ENCODE results near the gene NQO1.

Gene NQO1

DNA sequence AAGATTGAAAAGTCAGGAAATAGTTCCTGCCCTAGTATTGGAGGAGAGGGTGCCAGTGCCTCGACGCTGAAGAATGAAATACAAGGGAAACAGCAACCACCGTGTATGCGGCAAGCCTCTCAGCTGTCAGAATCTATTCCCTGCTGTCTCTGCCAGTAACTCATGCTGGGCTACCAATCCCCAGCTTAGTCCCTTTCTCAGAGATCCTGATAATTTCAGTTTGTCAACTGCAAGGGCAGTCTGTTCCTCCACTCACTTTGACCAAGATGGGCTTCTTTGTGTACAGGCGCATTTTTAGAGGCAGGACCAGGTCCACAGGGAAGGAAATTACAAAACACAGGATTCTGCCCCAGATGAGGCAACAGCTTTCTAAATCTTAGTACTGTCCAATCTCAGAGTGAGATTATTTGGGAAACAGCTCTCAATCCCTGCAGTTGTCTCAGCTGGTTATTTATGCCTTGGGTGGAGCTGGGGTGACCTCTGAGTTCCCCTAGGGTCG lies 1.3 kb downstream of the NQO1 start:
- Histone ChIP-seq H3K27ac (no peak overlapping the region), H3K36me3 (ENCODE audit: control insufficient read depth, insufficient read depth, low read length) (no peaks in the 10 kb centered on the region), H3K9ac (no peak overlapping the region)

DNA sequence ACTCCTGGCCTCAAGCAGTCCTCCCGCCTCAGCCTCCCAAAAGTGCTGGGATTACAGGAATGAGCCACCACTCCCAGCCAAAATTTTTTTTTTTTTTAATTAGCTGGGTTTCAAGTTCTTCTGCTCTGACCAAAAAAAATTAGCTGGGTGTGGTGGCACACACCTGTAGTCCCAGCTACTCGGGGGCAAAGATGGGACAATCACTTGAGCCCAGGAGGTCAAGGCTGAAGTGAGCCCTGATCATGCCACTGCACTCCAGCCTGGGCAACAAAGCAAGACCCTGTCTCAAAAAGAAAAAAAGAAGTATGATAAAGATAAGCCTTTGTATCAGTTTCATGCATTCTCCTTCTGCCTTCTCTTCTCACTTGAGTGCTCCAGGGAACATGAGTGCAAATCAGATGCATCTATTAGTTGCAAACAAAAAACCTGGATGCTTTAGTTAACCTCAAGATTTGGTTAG lies 1.9 kb downstream of the NQO1 start:
- Histone ChIP-seq H3K4me3 (ENCODE audit: low read depth, low read length) (no peak overlapping the region), H3K9ac (no peak overlapping the region), H3K4me1 (peaks cover 6% of the 10 kb centered on the region), H3K27ac (no peak overlapping the region), H2AFZ (no peak overlapping the region), H3K4me2 (ENCODE audit: low read length) (no peak overlapping the region), H3K27me3 (ENCODE audit: control insufficient read depth, insufficient read depth, low read length) (no peaks in the 10 kb centered on the region), H3K79me2 (no peaks in the 10 kb centered on the region), H3K9me3 (ENCODE audit: control insufficient read depth, low read length) (no peaks in the 10 kb centered on the region), H3K36me3 (ENCODE audit: control insufficient read depth, insufficient read depth, low read length) (no peaks in the 10 kb centered on the region)
- TF ChIP-seq, protein P1, sequence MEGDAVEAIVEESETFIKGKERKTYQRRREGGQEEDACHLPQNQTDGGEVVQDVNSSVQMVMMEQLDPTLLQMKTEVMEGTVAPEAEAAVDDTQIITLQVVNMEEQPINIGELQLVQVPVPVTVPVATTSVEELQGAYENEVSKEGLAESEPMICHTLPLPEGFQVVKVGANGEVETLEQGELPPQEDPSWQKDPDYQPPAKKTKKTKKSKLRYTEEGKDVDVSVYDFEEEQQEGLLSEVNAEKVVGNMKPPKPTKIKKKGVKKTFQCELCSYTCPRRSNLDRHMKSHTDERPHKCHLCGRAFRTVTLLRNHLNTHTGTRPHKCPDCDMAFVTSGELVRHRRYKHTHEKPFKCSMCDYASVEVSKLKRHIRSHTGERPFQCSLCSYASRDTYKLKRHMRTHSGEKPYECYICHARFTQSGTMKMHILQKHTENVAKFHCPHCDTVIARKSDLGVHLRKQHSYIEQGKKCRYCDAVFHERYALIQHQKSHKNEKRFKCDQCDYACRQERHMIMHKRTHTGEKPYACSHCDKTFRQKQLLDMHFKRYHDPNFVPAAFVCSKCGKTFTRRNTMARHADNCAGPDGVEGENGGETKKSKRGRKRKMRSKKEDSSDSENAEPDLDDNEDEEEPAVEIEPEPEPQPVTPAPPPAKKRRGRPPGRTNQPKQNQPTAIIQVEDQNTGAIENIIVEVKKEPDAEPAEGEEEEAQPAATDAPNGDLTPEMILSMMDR (IDR thresholded peaks at IDR 0.05): no peak

More for the DNA sequence above, 1.3 kb downstream of the NQO1 start:
- no peak overlapping the region for H2AFZ ChIP-seq
- H3K4me3 ChIP-seq (ENCODE audit: low read depth, low read length): no peak overlapping the region
- no peaks in the 10 kb centered on the region for H3K9me3 ChIP-seq (ENCODE audit: control insufficient read depth, low read length)
- no peaks in the 10 kb centered on the region for H3K79me2 ChIP-seq
- TF ChIP-seq, protein P1 (IDR thresholded peaks at IDR 0.05): no peak
- no peaks in the 10 kb centered on the region for H3K27me3 ChIP-seq (ENCODE audit: control insufficient read depth, insufficient read depth, low read length)
- H3K4me2 ChIP-seq (ENCODE audit: low read length): no peak overlapping the region
- H3K4me1 ChIP-seq: peaks cover 6% of the 10 kb centered on the region

DNA sequence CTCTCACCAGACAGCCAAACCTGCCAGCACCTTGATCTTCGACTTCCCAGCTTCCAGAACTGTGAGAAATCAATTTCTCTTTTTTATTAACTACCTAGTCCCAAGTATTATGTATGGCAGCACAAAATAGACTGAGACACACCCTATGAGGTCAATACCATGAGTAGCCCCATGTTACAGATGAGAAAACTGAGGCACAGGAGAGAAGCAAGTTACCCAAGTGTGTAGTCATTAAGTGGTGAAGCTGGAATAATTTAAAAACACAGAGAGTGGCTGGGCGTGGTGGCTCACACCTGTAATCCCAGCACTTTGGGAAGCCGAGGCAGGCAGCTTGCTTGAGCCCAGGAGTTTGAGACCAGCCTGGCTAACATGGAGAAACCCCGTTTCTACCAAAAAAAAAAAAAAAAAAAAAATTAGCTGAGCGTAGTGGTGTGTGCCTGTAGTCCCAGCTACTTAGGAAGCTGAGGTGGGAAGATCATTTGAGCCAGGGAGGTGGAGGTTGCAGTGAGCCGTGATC lies 4.9 kb downstream of the NQO1 start:
- Histone ChIP-seq H3K9me3 (ENCODE audit: control insufficient read depth, low read length) (no peaks in the 10 kb centered on the region), H3K27me3 (ENCODE audit: control insufficient read depth, insufficient read depth, low read length) (no peaks in the 10 kb centered on the region), H3K79me2 (no peaks in the 10 kb centered on the region), H3K4me3 (ENCODE audit: low read depth, low read length) (no peak overlapping the region), H3K4me1 (no peaks in the 10 kb centered on the region), H2AFZ (no peak overlapping the region), H3K36me3 (ENCODE audit: control insufficient read depth, insufficient read depth, low read length) (no peaks in the 10 kb centered on the region), H3K4me2 (ENCODE audit: low read length) (no peak overlapping the region), H3K9ac (no peak overlapping the region), H3K27ac (no peak overlapping the region)
- TF ChIP-seq, protein P1 (IDR thresholded peaks at IDR 0.05): no peak

DNA sequence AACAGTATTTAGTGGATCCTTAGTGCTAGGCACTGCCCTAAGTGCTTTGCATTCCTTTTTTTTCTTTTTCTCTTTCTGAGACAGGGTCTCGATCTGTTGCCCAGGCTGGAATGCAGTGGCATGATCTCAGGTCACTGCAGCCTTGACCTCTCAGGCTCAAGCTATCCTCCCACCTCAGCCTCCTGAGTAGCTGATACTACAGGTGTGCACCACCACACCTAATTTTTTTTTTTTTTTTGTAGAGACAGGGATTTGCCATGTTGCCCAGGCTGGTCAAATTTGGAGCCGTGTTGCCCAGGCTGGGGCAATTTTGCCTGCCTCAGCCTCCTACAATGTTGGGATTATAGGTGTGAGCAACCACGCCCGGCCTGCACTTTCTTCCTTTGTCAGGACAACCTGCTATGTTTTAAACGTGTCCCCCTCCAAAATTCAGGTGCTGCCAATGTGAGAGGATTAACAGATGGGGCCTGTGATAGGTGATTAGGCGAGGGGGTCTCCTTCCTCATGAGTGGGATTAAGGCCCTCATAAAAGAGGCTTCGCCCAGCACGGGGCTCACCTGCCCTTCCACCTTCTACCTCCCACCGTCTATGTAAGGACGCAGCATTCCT lies 5.4 kb downstream of the NQO1 start:
- H3K4me2 ChIP-seq (ENCODE audit: low read length): no peak overlapping the region
- H2AFZ ChIP-seq: no peak overlapping the region
- no peaks in the 10 kb centered on the region for H3K9me3 ChIP-seq (ENCODE audit: control insufficient read depth, low read length)
- TF ChIP-seq, protein P1 (IDR thresholded peaks at IDR 0.05): no peak
- no peak overlapping the region for H3K9ac ChIP-seq
- no peak overlapping the region for H3K4me3 ChIP-seq (ENCODE audit: low read depth, low read length)
- H3K36me3 ChIP-seq (ENCODE audit: control insufficient read depth, insufficient read depth, low read length): no peaks in the 10 kb centered on the region
- H3K27ac ChIP-seq: no peak overlapping the region
- H3K27me3 ChIP-seq (ENCODE audit: control insufficient read depth, insufficient read depth, low read length): no peaks in the 10 kb centered on the region
- H3K79me2 ChIP-seq: no peaks in the 10 kb centered on the region
- no peaks in the 10 kb centered on the region for H3K4me1 ChIP-seq

All from parathyroid adenoma (tissue), 2 donors.